HG03432 (cell line): ENCODE measurements around the gene ZSCAN30.
"Not testable (repeated sequence)": the region's sequence is repeated elsewhere in the genome, so short reads cannot be mapped to it uniquely, and the experiment has no call there.

Experiments
- ATAC-seq: cut with Tn5 transposase; IDR thresholded peaks from one replicate; pipeline ENCODE4 v1.9.1; 2021; ENCODE audit warnings: mild to moderate bottlenecking, moderate library complexity; ENCODE audit not compliant: unreplicated experiment

The ZSCAN30 gene

DNA sequence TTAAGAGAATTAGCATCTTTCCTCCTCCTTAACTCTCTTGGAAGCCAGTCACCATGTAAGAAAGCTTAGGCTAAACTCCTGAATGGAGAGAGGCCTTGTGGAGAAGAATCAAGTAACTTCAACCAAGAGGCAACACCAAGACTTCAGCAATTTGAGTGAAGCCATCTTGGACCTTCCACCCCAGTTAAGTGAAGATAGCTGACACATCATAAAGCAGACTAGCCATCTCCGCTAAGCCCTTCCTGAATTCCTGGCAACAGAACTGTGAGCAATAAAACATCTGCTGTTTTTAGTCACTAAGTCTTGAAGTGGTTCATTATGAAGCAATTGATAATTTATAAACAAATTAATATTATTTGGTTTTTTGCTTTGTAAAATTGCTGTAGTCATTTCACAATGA, 50.7 kb downstream of the ZSCAN30 start:
- ATAC-seq, result no peak

DNA sequence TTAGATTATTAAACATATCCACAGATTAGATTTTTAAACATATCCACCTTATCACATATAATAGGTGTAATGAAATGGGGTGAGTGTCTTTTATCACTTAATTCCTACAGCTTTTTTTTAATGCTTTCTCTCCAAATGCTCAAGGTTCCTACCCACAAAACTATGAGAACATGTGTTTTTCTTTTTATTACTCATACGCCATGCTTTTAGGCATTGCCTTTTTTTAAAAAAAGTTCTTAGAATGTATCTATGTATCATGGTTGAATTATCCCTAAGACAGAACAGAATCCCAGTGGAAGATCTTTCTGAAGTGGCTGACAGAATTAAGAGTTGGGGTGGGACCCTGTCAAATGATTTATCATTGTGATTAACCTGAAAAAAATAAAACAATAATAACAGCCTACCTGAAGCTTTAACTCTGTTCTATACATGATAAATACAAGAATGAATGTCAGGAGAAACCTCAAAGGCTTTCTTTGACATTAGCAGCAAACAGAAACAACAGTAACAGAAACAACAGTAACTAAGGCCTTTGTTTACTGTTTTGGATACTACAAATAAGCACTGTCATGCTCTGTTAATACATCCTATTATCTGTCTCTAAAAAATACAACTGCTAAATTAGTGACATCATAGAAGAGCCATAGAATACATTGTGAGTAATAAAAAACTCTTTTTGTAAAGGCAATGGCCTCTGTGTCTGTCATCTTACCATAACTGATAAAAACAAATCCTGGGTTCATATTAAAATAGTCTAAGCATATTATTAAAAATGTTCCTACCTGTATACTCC, 53.3 kb downstream of the ZSCAN30 start:
- ATAC-seq, result no peak

DNA sequence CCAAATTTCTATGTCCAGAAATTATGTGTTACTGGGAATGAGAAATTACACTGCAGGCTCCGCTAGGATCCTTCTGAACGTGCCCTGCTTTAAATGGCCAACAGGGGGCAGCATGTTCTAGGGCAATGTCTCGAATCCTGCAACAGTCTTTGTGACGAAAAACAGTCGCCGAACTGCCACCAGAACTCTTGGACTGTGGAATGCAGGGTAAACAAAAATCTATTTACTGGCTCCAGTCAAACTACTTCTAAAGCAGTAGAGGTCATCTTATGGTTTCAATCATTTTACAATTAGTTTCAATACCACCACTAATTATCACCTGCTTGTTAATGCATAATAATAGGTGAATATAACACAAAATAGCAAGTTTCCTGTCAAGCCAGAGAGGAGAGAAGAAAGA, 59.0 kb downstream of the ZSCAN30 start:
- ATAC-seq, result peak; percentile 80

DNA sequence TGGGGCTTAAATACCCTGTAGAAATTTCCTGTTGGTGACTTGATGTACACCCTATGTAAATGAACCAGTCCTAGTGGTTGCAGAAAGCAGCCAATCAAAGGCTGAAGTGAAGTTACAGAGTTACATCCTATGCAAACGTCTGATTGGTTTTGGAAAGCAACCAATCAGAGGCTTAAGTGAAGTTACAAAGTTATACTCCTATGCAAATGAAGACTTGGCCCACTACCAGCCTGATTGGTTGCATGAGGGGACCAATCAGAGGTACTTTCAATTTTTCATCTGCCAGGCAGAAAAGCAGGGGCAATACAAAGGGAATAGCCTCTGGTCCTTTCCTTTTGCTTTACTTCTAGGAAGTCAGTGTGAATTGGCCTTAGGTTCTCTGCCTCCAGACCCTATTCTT, 62.8 kb downstream of the ZSCAN30 start:
- no peak for ATAC-seq

DNA sequence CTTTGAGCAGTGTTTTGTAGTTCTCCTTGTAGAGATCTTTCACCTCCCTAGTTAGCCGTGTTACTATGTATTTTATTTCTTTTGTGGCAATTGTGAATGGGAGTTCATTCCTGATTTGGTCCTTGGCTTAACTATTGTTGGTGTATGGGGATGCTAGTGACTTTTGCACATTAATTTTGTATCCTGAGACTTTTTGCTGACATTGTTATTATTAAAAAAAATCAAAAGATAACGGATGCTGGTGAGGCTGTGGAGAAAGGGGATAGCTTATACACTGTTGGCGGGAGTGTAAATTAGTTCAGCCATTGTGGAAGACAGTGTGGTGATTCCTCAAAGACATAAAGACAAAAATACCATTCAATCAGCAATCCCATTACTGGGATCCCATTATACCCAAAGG, 66.2 kb downstream of the ZSCAN30 start:
- no peak for ATAC-seq

DNA sequence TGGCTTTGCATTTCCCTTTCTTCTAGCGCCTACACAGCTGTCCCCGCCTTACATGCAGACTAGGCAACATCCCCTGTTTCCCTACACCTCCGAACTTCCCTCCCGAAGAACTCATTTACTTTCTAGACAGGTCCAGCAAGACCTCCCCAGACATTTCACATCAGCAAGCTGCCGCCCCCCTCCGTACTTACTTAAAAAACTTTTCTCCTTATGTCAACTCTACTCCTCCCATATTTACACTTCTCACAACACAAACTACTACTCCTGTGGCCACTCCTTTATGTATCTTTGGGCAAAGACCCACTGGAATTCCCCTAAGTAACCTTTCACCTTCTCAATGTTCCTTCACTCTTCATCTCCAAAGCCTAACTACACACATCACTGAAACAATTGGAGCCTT, 69.6 kb downstream of the ZSCAN30 start:
- ATAC-seq, result no peak

DNA sequence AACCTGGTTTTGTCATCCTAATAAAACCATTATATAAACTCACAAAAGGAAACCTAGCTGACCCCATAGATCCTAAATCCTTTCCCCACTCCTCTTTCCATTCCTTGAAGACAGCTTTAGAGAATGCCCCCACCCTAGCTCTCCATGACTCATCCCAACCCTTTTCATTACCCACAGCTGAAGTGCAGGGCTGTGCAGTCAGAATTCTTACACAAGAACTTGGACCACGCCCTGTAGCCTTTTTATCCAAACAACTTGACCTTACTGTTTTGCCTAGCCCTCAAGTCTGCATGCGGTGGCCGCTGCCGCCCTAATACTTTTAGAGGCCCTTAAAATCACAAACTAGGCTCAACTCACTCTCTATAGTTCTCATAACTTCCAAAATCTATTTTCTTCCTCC, 70.7 kb downstream of the ZSCAN30 start:
- ATAC-seq, result not testable (repeated sequence)

DNA sequence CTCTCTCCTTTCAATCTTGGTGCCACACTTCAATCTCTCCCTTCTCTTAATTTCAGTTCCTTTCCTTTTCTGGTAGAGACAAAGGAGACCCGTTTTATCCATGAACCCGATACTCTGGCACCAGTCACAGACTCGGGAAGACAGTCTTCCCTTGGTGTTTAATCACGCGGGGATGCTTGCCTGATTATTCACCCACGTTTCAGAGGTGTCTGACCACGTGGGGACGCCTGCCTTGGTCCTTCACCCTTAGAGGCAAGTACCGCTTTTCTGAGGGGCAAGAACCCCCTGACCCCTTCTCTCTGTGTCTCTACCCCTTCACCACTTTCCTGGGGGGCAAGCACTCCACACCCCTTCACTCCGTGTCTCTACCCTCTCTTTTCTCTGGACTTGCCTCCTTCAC, 73.4 kb downstream of the ZSCAN30 start:
- not testable (repeated sequence) for ATAC-seq

DNA sequence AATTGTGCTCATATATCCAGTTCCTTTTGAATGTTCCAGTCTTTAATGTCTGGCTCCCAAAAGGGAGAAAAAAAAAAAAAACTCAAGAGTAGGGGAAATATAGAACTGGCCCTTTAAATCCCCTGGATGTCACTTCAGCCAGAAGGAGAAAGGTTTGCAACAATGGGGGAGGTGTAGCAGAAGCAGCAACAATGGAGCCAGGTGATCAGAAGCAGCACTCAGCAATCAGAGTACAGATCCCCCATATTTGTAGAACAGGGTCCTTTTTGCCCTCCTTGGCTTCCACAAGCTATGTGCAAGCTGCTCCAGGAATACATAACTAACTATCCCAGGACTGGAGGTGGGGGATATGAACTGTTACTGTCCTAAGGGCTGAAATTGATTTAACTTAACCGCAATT, 75.0 kb downstream of the ZSCAN30 start:
- no peak for ATAC-seq

DNA sequence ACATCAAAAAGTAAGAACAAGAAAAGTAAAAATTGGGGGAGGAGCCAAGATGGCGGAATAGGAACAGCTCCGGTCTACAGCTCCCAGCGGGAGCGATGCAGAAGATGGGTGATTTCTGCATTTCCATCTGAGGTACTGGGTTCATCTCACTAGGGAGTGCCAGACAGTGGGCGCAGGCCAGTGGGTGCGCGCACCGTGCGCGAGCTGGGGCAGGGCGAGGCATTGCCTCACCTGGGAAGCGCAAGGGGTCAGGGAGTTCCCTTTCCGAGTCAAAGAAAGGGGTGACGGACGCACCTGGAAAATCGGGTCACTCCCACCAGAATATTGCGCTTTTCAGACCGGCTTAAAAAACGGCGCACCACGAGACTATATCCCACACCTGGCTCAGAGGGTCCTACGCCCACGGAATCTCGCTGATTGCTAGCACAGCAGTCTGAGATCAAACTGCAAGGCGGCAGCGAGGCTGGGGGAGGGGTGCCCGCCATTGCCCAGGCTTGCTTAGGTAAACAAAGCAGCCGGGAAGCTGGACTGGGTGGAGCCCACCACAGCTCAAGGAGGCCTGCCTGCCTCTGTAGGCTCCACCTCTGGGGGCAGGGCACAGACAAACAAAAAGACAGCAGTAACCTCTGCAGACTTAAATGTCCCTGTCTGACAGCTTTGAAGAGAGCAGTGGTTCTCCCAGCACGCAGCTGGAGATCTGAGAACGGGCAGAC, 84.1 kb downstream of the ZSCAN30 start:
- ATAC-seq, result not testable (repeated sequence)

DNA sequence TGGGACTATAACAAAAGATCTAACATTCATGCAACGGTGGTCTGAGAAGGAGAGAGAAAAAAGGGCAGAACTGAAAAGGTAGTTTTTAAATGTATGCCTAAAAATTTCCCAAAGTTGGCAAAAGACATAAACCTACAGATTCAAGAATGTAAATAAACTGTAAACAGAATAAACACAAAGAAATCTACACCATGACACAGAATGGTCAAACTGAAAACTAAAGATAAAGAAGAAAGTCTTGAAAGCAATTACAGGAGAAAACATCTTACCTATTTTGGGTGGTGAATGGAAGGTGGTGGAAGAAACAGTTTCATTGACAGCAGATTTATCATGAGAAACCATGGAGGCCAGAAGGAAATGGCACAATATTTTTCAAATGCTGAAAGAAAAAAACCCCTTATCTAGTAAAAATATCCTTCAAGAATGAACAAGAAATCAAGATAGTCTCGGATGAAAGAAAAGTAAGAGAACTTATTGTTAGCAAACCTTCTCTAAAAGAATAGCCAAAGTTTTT, 84.8 kb downstream of the ZSCAN30 start:
- ATAC-seq, result no peak

DNA sequence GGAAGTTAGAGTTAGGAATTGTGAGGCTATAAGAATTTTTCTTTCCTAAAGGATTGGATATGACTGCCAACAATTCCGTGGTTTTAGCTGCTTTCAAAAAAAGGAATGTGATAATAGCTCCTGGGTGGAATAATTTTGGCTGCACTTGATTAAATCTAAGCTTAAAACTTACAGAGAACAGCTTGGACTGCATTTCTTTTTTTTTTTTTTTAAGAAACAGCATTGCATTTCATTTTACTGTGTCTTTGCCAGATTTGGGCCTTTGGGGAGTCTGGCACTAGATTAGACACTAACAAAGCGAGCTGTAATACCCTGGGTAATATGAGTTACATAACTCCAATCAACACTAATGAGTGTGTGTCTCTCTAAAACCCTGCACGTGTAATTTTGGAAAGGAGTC, 87.0 kb downstream of the ZSCAN30 start:
- ATAC-seq, result no peak

DNA sequence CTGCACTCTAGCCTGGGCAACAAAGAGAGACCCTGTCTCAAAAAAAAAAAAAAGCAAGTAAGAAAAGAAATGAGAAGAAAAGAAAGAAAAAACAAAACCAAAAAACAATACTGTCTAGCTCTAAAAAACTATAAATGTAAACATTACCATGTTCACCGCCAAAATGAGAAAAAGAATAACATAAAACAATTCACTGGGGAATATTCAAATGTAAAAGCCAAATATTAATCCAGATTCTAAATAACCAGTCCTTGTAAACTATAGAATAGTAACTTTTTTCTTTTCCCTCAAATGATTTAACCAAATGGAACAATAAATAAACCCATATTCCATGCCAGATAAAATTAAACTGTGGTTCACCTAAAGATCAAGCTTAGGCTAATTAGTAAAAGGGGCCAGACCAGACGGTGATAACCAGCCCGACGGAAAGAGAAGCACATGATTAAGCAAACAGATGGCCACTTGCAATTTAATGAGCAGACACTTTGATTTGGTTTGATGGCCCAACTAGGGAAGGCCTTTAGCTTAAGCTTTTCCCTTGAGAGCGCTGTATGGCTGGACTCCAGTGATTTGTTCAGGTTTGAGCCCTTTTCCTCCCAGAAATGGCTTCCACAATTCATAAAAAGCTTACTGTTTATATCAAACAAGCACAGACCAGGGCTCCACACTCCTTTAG, 88.6 kb downstream of the ZSCAN30 start:
- no peak for ATAC-seq
